Mucosa of rectum (tissue), 2 donors: ENCODE results near the gene RBM34.

ENCODE experiments used
- H3K27ac ChIP-seq, 2 donors: one replicate each; pipeline ENCODE4 v1.7.0; 2013; ENCODE audit warnings: inconsistent platforms in 2 of 2, low read depth in 2 of 2, low read length in 2 of 2
- H3K27me3 ChIP-seq, 2 donors: one replicate each; pipeline ENCODE4 v1.7.0; 2013; ENCODE audit warnings: low read length in 2 of 2; ENCODE audit not compliant: control insufficient read depth in 2 of 2, insufficient read depth in 2 of 2
- H3K36me3 ChIP-seq, 2 donors: one replicate each; pipeline ENCODE4 v1.7.0; 2013; ENCODE audit warnings: low read length in 2 of 2; ENCODE audit not compliant: control insufficient read depth in 2 of 2, insufficient read depth in 2 of 2
- H3K4me1 ChIP-seq, 2 donors: one replicate each; pipeline ENCODE4 v1.7.0; 2013; ENCODE audit warnings: low read length in 2 of 2, mild to moderate bottlenecking in 1 of 2; ENCODE audit not compliant: control insufficient read depth in 2 of 2, insufficient read depth in 2 of 2
- H3K4me3 ChIP-seq, 2 donors: one replicate each; pipeline ENCODE4 v1.7.0; 2013; ENCODE audit warnings: low read length in 2 of 2
- H3K9ac ChIP-seq, 2 donors: one replicate each; pipeline ENCODE4 v1.7.0; 2013; ENCODE audit warnings: low read length in 2 of 2, low read depth in 1 of 2, mild to moderate bottlenecking in 1 of 2
- H3K9me3 ChIP-seq, 2 donors: one replicate each; pipeline ENCODE4 v1.7.0; 2013; ENCODE audit warnings: low read length in 2 of 2; ENCODE audit not compliant: control insufficient read depth in 2 of 2
- donor health status: healthy.
- donor health status: Normal muscosa, but diverticular disease.

The RBM34 gene

GRCh38 chr1:235124111-235124510, 36.9 kb downstream of the RBM34 start:
- no peak overlapping the region for H3K9ac ChIP-seq
- peaks cover 0 to 5% of the 10 kb centered on the region in 2 donors for H3K4me1 ChIP-seq
- H3K9me3 ChIP-seq: no peaks in the 10 kb centered on the region
- no peaks in the 10 kb centered on the region for H3K27me3 ChIP-seq
- no peak overlapping the region for H3K4me3 ChIP-seq
- H3K36me3 ChIP-seq: peaks cover 14 to 17% of the 10 kb centered on the region in 2 donors
- H3K27ac ChIP-seq: no peak overlapping the region

DNA sequence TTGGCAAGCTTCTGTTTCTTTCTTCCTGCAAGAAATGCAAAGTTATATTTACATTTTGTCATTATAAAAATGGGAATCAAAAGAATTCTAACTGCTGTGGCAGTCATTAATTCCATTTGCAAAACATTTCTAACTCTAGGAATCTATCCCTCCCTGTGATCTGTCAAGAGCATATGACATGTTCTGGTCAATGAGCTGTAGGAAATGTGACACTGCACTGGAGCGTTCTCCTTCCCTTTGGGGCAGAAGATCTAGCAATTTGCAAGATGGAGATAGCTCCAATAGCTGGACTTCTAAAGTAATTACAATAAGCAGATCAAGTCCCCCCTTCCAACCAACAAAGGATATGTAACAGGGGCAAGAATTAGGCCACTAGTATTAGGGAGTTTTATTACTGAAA, 38.7 kb downstream of the RBM34 start:
- Histone ChIP-seq H3K4me1 (no peaks in the 10 kb centered on the region), H3K27me3 (no peaks in the 10 kb centered on the region), H3K4me3 (no peak overlapping the region), H3K27ac (no peak overlapping the region), H3K9ac (no peak overlapping the region), H3K36me3 (peaks cover 31 to 34% of the 10 kb centered on the region in 2 donors), H3K9me3 (no peaks in the 10 kb centered on the region)

DNA sequence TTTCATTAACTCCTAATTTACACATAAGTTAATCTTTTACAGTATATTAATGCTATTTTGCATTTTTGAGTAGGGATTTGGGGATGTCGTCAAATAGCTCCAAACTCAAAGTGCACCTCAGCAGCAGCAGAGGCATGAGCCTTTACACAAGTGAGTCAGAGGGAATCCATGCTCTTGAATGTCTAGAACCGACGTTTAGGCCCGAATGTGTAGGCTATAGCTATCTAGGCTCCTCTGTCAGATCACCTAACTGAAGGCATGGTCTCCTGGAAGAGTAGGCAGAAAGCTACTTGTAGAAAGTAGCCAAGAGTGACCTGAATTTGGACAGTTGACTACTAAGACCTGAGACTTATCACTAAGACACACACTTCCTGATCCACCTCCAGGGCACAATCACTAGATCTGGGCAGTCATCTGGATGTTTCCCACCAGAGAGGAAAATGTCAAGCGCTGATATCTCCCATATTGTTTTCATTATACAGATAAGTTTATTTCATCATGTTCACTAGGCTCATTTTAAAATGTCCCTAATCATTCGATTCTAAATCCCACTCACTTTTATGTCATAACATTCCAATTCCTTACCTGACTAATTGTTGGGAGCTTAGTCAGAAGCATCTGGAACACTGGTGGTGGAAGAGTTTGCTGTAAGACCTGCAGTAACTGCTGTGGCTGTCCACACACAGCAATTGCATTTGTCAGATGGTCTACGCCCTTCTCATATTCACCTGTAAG, 47.7 kb downstream of the RBM34 start:
- no peak overlapping the region for H3K4me3 ChIP-seq
- peaks cover 52 to 58% of the 10 kb centered on the region in 2 donors for H3K36me3 ChIP-seq
- H3K4me1 ChIP-seq: no peaks in the 10 kb centered on the region
- H3K27me3 ChIP-seq: no peaks in the 10 kb centered on the region
- no peak overlapping the region for H3K9ac ChIP-seq
- H3K9me3 ChIP-seq: no peaks in the 10 kb centered on the region
- no peak overlapping the region for H3K27ac ChIP-seq

DNA sequence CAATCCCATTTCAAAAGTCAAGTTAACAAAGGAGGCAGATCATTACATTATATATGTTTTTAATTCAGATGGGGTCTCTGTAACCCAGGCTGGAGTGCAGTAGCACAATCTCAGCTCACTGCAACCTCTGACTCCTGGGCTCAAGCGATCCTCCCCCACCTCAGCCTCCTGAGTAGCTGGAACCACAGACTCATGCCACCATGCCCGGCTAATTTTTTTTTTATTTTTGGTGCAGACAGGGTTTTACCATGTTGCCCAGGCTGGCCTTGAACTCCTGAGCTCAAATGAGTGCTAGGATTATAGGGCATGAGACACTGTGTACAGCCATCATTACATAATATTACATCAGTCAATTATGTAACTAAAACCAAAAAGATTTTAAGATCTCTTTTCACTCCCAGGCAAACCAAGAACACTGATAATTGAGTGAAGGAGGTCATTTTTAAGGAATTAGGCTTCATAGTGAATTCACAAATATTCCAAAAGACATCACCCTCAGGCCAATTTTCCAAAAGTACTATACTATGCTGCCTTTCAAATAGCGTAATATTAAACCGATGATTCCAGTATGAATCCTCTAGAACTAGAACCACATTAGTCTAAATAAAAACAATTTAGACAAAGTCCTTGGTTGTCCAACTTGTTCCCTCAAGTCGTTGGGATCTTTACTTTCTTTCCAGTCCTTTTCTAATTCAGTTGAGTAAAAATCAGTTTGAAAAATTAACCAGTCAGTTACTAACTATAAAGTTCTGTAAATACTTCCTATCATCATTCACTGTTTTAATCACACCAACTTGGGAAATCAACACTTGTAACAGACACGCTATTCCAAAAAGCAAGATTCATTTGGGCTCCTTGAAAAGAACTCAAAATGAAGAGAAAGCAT, 48.5 kb downstream of the RBM34 start:
- Histone ChIP-seq H3K27ac (no peak overlapping the region), H3K36me3 (peaks cover 44 to 50% of the 10 kb centered on the region in 2 donors), H3K4me3 (no peak overlapping the region), H3K9me3 (no peaks in the 10 kb centered on the region), H3K4me1 (no peaks in the 10 kb centered on the region), H3K27me3 (no peaks in the 10 kb centered on the region), H3K9ac (no peak overlapping the region)

DNA sequence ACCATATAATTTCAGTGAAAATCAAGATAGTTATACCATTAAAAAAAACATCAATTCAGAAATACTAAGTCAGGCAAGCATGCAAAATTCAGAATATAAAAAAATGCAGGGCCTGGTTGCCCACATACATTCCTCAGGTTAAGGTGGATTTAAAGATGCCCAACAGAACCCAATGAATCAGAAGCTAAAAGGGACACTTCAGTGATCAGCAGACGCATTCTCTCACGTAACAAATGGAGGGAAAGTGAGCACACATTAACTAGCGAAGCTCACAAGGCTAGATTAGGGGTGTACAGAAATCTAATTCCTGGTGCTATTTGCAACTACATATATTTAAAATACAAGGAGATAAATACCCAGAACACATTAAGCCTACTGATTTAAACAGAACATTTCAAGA, 49.9 kb downstream of the RBM34 start:
- H3K9me3 ChIP-seq: no peaks in the 10 kb centered on the region
- H3K27me3 ChIP-seq: no peaks in the 10 kb centered on the region
- H3K27ac ChIP-seq: no peak overlapping the region
- H3K4me3 ChIP-seq: no peak overlapping the region
- peaks cover 41 to 48% of the 10 kb centered on the region in 2 donors for H3K36me3 ChIP-seq
- no peak overlapping the region for H3K9ac ChIP-seq
- H3K4me1 ChIP-seq: no peaks in the 10 kb centered on the region

DNA sequence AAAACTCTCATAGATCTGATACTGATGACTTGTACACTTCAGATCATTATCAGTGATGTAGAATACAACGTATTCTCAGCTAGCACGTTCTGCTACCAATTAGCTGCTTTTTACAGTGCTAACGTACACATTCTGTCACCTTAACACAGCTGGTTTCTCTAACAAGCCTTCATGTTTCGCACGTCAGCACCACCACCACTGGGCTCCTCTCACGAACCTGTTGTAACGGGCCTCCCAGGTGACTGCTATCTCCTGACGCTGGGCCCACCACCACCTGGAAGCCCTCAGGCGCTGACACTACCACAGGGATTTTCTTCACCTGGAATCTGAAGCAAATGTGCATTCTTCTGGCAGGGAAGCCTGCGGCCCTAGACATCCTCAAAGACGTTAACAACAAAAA, 52.2 kb downstream of the RBM34 start:
- no peak overlapping the region for H3K27ac ChIP-seq
- no peaks in the 10 kb centered on the region for H3K9me3 ChIP-seq
- no peaks in the 10 kb centered on the region for H3K27me3 ChIP-seq
- no peak overlapping the region for H3K4me3 ChIP-seq
- peaks cover 34 to 43% of the 10 kb centered on the region in 2 donors for H3K36me3 ChIP-seq
- H3K4me1 ChIP-seq: peaks cover 3 to 9% of the 10 kb centered on the region in 2 donors
- no peak overlapping the region for H3K9ac ChIP-seq

DNA sequence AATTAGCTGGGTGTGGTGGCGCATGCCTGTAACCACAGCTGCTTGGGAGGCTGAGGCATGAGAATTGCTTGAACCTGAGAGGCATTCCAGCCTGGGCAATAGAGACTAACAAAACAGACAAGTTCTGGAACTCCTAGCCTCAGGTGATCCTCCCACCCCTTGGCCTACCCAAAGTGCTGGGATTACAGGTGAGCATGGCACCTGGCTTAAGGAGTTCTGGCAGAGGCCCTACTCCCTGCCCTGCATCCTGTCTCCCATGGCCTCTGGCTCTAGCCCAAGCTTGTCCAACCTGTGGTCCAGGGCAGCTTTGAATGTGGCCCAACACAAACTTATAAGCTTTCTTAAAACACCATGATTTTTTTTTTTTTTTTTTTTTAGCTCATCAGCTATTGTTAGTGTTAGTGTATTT, 52.9 kb downstream of the RBM34 start:
- H3K9ac ChIP-seq: no peak overlapping the region
- H3K27me3 ChIP-seq: no peaks in the 10 kb centered on the region
- peaks cover 6 to 12% of the 10 kb centered on the region in 2 donors for H3K4me1 ChIP-seq
- no peak overlapping the region for H3K4me3 ChIP-seq
- H3K27ac ChIP-seq: no peak overlapping the region
- H3K9me3 ChIP-seq: no peaks in the 10 kb centered on the region
- peaks cover 29 to 37% of the 10 kb centered on the region in 2 donors for H3K36me3 ChIP-seq

DNA sequence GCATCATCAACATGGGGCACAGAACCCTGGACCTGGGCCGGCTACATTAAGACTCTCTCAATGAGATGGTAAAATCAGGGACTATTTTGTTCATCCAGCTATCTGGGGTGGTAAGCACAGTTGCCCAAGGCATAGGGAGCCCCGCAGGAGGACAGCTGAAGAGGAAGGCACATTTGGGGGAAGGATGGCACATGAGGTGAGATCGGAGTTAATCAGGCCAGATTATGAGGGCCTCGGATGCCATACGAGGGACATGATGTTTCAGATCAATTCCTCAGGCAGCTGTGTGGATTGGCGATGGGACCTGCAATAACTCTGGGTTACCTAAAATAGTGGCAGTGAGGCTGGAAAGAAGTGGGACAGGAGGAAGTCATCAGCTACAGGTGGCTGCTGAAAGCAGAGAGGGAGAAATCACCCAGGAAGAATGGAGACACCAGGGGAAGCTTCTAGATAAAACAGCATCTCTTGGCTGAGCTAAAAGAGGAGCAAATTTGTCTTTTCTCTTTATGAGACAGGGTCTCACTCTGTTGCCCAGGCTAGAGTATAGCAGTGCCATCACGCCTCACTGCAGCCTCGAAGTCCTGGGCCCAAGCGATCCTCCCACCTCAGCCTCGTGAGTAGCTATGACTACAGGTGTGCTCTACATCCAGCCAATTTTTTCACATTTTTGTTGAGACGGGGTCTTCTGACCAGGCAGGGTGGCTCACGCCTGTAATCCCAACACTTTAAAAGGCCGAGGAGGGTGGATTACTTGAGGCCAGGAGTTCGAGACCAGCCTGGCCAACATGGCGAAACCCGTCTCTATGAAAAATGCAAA, 53.5 kb downstream of the RBM34 start:
- Histone ChIP-seq H3K9ac (no peak overlapping the region), H3K9me3 (no peaks in the 10 kb centered on the region), H3K27me3 (no peaks in the 10 kb centered on the region), H3K27ac (no peak overlapping the region), H3K4me3 (no peak overlapping the region), H3K36me3 (peaks cover 27 to 31% of the 10 kb centered on the region in 2 donors), H3K4me1 (peaks cover 6 to 12% of the 10 kb centered on the region in 2 donors)

DNA sequence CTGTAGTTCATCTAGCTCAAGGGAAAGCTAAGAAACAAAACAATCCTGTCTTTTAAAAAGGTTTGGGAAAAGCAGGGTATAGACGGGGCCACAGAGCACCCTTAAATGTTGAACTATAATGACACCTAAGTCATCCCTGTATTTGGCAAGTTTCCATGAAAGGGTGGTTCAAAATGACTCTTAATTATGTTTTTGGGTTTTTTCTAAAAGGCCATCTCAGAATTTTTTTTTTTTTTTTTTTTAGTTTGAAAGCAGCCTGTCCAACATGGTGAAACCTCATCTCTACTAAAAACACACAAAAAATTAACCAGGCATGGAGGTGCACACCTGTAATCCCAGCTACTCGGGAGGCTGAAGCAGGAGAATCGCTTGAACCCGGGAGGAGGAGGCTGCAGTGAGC, 54.6 kb downstream of the RBM34 start:
- Histone ChIP-seq H3K4me3 (no peak overlapping the region), H3K4me1 (peaks cover 6 to 12% of the 10 kb centered on the region in 2 donors), H3K27ac (no peak overlapping the region), H3K27me3 (no peaks in the 10 kb centered on the region), H3K36me3 (peaks cover 23 to 25% of the 10 kb centered on the region in 2 donors), H3K9me3 (no peaks in the 10 kb centered on the region), H3K9ac (no peak overlapping the region)
